Gastrocnemius medialis (tissue), 4 donors: ENCODE data around the gene SLC39A11.

Experiments
- POLR2A ChIP-seq, 2 donors: fragments of 450-650 bp; IDR thresholded peaks; one replicate each; pipeline ENCODE4 v1.6.1; 2017; ENCODE audit warnings: antibody characterized with exemption in 2 of 2, mild to moderate bottlenecking in 2 of 2, moderate library complexity in 2 of 2
- TF ChIP-seq, protein P1 (sequence below), 5 experiments: fragments of 450-650 bp in 3 of 5; fragments of 200-600 bp in 2 of 5; sonication (generic) in 2 of 5; IDR thresholded peaks in 4 of 5; conservative IDR thresholded peaks in 1 of 5; 1 replicate in 4 of 5; 2 replicates in 1 of 5; pipeline ENCODE4 v1.5.1; 2016 to 2019; ENCODE audit warnings: antibody characterized with exemption in 5 of 5, mild to moderate bottlenecking in 3 of 5, moderate library complexity in 3 of 5

GRCh38 chr17:72707881-72708280, 384.6 kb downstream of the SLC39A11 start:
- TF ChIP-seq, protein P1, sequence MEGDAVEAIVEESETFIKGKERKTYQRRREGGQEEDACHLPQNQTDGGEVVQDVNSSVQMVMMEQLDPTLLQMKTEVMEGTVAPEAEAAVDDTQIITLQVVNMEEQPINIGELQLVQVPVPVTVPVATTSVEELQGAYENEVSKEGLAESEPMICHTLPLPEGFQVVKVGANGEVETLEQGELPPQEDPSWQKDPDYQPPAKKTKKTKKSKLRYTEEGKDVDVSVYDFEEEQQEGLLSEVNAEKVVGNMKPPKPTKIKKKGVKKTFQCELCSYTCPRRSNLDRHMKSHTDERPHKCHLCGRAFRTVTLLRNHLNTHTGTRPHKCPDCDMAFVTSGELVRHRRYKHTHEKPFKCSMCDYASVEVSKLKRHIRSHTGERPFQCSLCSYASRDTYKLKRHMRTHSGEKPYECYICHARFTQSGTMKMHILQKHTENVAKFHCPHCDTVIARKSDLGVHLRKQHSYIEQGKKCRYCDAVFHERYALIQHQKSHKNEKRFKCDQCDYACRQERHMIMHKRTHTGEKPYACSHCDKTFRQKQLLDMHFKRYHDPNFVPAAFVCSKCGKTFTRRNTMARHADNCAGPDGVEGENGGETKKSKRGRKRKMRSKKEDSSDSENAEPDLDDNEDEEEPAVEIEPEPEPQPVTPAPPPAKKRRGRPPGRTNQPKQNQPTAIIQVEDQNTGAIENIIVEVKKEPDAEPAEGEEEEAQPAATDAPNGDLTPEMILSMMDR (IDR thresholded peaks at IDR 0.05 in 4 of 5, conservative IDR thresholded peaks at IDR 0.05 in 1 of 5), result no peak
- TF ChIP-seq POLR2A (IDR thresholded peaks at IDR 0.05), result no peak
